Measurements from ENCODE around the gene P2RY6. TPM values are rescaled to one million over a fixed set of nuclear protein-coding genes. Genes with fewer than 3 reads are reported as not detected.

Gene P2RY6
- total RNA-seq, 2 donors from 2014 or later, result 7.7 to 13.4 TPM

DNA sequence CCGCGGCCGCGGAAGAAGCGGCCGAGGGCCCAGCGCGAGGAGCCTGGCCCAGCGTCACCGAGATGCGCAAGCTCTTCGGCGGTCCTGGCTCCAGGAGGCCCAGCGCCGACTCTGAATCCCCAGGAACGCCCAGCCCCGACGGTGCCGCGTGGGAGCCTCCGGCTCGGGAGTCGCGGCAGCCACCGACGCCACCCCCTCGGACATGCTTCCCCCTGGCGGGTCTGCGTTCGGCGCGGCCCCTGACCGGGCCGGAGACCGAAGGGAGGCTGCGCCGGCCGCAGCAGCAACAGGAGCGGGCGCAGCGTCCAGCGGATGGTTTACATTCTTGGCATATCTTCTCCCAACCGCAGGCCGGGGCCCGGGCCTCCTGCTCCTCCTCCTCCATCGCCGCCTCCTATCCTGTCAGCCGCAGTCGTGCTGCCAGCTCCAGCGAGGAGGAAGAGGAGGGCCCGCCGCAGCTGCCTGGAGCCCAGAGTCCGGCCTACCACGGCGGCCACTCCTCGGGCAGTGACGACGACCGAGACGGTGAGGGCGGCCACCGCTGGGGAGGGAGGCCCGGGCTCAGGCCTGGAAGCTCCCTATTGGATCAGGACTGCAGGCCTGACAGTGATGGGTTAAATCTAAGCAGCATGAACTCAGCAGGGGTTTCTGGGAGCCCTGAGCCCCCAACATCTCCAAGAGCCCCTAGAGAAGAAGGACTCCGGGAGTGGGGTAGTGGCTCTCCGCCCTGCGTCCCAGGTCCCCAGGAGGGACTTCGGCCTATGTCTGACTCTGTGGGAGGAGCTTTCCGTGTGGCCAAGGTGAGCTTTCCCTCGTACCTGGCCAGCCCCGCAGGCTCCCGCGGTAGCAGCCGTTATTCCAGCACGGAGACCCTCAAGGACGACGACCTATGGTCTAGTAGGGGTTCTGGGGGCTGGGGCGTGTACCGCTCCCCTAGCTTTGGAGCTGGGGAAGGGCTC, 37.1 kb downstream of the P2RY6 start:
- H3K4me3 ChIP-seq, result peak overlapping the region; percentile 81
- no peaks in the 10 kb centered on the region for H3K9me3 ChIP-seq
- peaks cover 15 to 38% of the 10 kb centered on the region in 2 donors for H3K4me1 ChIP-seq (ENCODE audit: control insufficient read depth in 1 of 2, low read depth in 2 of 2)
- TF ChIP-seq, protein P1, sequence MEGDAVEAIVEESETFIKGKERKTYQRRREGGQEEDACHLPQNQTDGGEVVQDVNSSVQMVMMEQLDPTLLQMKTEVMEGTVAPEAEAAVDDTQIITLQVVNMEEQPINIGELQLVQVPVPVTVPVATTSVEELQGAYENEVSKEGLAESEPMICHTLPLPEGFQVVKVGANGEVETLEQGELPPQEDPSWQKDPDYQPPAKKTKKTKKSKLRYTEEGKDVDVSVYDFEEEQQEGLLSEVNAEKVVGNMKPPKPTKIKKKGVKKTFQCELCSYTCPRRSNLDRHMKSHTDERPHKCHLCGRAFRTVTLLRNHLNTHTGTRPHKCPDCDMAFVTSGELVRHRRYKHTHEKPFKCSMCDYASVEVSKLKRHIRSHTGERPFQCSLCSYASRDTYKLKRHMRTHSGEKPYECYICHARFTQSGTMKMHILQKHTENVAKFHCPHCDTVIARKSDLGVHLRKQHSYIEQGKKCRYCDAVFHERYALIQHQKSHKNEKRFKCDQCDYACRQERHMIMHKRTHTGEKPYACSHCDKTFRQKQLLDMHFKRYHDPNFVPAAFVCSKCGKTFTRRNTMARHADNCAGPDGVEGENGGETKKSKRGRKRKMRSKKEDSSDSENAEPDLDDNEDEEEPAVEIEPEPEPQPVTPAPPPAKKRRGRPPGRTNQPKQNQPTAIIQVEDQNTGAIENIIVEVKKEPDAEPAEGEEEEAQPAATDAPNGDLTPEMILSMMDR (IDR thresholded peaks at IDR 0.05), result no peak
- H3K27ac ChIP-seq, result peak overlapping the region; percentile 98 to 100
- H3K27me3 ChIP-seq (replicated peaks; ENCODE audit: insufficient read depth), result no peaks in the 10 kb centered on the region
- H3K36me3 ChIP-seq, result peaks cover 6% of the 10 kb centered on the region
- ATAC-seq (ENCODE audit: insufficient number of reproducible peaks, low FRiP score, low read depth) (peak; percentile 61), DNase-seq (ENCODE audit: low spot score) (peak; percentile 75)

DNA sequence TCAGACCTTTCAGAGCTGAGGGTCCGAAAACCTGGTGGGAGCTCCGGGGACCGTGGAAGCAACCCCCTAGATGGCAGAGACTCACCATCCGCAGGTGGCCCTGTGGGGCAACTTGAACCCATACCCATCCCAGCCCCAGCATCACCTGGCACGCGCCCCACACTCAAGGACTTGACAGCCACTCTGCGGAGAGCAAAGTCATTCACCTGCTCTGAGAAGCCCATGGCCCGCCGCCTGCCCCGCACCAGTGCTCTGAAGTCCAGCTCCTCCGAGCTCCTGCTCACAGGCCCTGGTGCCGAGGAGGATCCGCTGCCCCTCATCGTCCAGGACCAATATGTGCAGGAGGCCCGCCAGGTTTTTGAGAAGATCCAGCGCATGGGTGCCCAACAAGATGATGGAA, 37.9 kb downstream of the P2RY6 start:
- Histone ChIP-seq H3K36me3 (peaks cover 6% of the 10 kb centered on the region), H3K4me3 (peak overlapping the region; percentile 81), H3K27me3 (replicated peaks; ENCODE audit: insufficient read depth) (no peaks in the 10 kb centered on the region), H3K9me3 (no peaks in the 10 kb centered on the region), H3K4me1 (ENCODE audit: control insufficient read depth in 1 of 2, low read depth in 2 of 2) (peaks cover 21 to 47% of the 10 kb centered on the region in 2 donors), H3K27ac (peak overlapping the region; percentile 98 to 100)
- DNase-seq (ENCODE audit: low spot score), result no peak
- TF ChIP-seq, protein P1 (IDR thresholded peaks at IDR 0.05), result no peak
- no peak for ATAC-seq (ENCODE audit: insufficient number of reproducible peaks, low FRiP score, low read depth)

- no peak for DNase-seq (ENCODE audit: low spot score)
- peak overlapping the region; percentile 98 to 100 for H3K27ac ChIP-seq
- H3K4me3 ChIP-seq, result peak overlapping the region; percentile 81
- H3K4me1 ChIP-seq (ENCODE audit: control insufficient read depth in 1 of 2, low read depth in 2 of 2), result peaks cover 26 to 54% of the 10 kb centered on the region in 2 donors
- no peaks in the 10 kb centered on the region for H3K27me3 ChIP-seq (replicated peaks; ENCODE audit: insufficient read depth)
- TF ChIP-seq, protein P1 (IDR thresholded peaks at IDR 0.05), result no peak
- no peak for ATAC-seq (ENCODE audit: insufficient number of reproducible peaks, low FRiP score, low read depth)
- H3K36me3 ChIP-seq, result peaks cover 6% of the 10 kb centered on the region
- no peaks in the 10 kb centered on the region for H3K9me3 ChIP-seq
These were observed 38.7 kb downstream of the P2RY6 start for GRCh38 chr11:73310661-73311393.

DNA sequence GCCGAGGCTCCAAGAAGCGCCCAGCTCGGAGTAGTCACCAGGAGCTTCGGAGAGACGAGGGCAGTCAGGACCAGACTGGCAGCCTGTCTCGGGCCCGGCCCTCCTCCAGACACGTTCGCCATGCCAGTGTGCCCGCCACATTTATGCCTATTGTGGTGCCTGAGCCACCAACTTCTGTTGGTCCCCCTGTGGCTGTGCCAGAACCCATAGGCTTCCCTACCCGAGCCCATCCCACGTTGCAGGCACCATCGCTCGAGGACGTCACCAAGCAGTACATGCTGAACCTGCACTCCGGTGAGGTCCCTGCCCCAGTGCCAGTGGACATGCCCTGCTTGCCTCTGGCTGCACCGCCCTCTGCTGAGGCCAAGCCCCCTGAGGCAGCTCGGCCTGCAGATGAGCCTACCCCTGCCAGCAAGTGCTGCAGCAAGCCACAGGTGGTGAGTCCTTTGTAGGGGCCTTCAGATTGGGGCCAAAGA, 39.3 kb downstream of the P2RY6 start:
- peaks cover 6% of the 10 kb centered on the region for H3K36me3 ChIP-seq
- TF ChIP-seq, protein P1 (IDR thresholded peaks at IDR 0.05), result no peak
- H3K4me3 ChIP-seq, result peak overlapping the region; percentile 81
- no peak for DNase-seq (ENCODE audit: low spot score)
- peak overlapping the region; percentile 98 to 100 for H3K27ac ChIP-seq
- ATAC-seq (ENCODE audit: insufficient number of reproducible peaks, low FRiP score, low read depth), result no peak
- no peaks in the 10 kb centered on the region for H3K9me3 ChIP-seq
- no peaks in the 10 kb centered on the region for H3K27me3 ChIP-seq (replicated peaks; ENCODE audit: insufficient read depth)
- peaks cover 32 to 59% of the 10 kb centered on the region in 2 donors for H3K4me1 ChIP-seq (ENCODE audit: control insufficient read depth in 1 of 2, low read depth in 2 of 2)

DNA sequence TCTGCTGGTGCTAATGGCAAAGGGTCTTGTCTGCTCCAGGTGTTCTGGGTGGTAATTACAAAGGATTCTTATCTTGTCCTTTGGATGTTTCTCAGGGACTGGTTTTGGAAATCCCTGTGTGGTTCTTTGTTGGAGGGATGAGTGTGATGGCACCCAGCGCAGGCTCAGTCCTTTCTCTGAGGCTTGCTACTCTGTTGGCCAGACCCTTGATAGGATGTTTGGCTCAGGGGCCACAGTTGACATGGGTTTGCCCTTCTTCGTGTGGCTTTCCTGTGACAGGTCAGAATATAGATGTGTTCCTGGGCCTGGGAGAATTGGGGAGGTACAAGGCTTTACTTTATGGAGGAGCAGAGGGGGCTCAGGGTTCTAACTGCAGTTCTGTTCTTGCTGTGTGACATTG, 39.9 kb downstream of the P2RY6 start:
- TF ChIP-seq, protein P1 (IDR thresholded peaks at IDR 0.05), result no peak
- Histone ChIP-seq H3K9me3 (no peaks in the 10 kb centered on the region), H3K36me3 (peaks cover 6% of the 10 kb centered on the region), H3K27ac (peak overlapping the region; percentile 98 to 100), H3K27me3 (replicated peaks; ENCODE audit: insufficient read depth) (no peaks in the 10 kb centered on the region), H3K4me1 (ENCODE audit: control insufficient read depth in 1 of 2, low read depth in 2 of 2) (peaks cover 32 to 59% of the 10 kb centered on the region in 2 donors), H3K4me3 (peak overlapping the region; percentile 81)
- DNase-seq (ENCODE audit: low spot score) (no peak), ATAC-seq (ENCODE audit: insufficient number of reproducible peaks, low FRiP score, low read depth) (no peak)
